ENCODE measurements around the gene PPP1R1A.

GRCh38 chr12:54585243-54585642, 3.2 kb downstream of the PPP1R1A start:
- TF ChIP-seq EZH2phosphoT487 (conservative IDR thresholded peaks at IDR 0.05; ENCODE audit: low read length) (no peak), CTCF (IDR thresholded peaks at IDR 0.05; ENCODE audit: insufficient read depth, low read length, poor library complexity, severe bottlenecking) (no peak)
